ENCODE results near the gene MAGEB10.

MAGEB10 gene

GRCh38 chrX:27840881-27841280, 33.1 kb downstream of the MAGEB10 start:
- WGBS (ENCODE audit: extremely low coverage, insufficient coverage, low lambda C conversion rate) = no CpG with 5 or more reads among the region's 3 CpGs
- DNase-seq = peak; percentile 48
- Histone ChIP-seq H2BK120ac (ENCODE audit: low read depth, low read length) (no peak overlapping the region), H2BK5ac (ENCODE audit: low read length) (no peak overlapping the region), H3K4ac (ENCODE audit: low read depth, low read length) (no peak overlapping the region), H3K79me1 (ENCODE audit: low read length) (no peaks in the 10 kb centered on the region), H3K27ac (ENCODE audit: low read depth, low read length) (no peak overlapping the region), H3K23ac (ENCODE audit: low read length) (no peak overlapping the region), H3K79me2 (ENCODE audit: control insufficient read depth, insufficient read depth, low read length) (no peaks in the 10 kb centered on the region), H2AK5ac (ENCODE audit: low read length) (no peak overlapping the region), H3K27me3 (ENCODE audit: insufficient read depth, low read length, poor library complexity) (no peaks in the 10 kb centered on the region), H3K18ac (ENCODE audit: low read length) (peak overlapping the region; percentile 30), H3K56ac (ENCODE audit: low read length) (no peak overlapping the region), H3K4me1 (ENCODE audit: control insufficient read depth, low read depth, low read length) (no peaks in the 10 kb centered on the region), H3K9ac (ENCODE audit: low read length) (no peak overlapping the region), H4K8ac (ENCODE audit: low read depth, low read length) (no peak overlapping the region), H3K4me3 (ENCODE audit: low read length) (no peak overlapping the region), H3K4me2 (ENCODE audit: low read length) (no peak overlapping the region), H4K5ac (ENCODE audit: low read length) (no peak overlapping the region), H2BK15ac (replicated peaks; ENCODE audit: low read depth) (no peak overlapping the region), H3K36me3 (ENCODE audit: control insufficient read depth, insufficient read depth, low read length) (no peaks in the 10 kb centered on the region)

- Histone ChIP-seq H4K5ac (ENCODE audit: low read length) (no peak overlapping the region), H3K23ac (ENCODE audit: low read length) (no peak overlapping the region), H3K4ac (ENCODE audit: low read depth, low read length) (no peak overlapping the region), H2BK15ac (replicated peaks; ENCODE audit: low read depth) (no peak overlapping the region), H3K36me3 (ENCODE audit: control insufficient read depth, insufficient read depth, low read length) (no peaks in the 10 kb centered on the region), H3K56ac (ENCODE audit: low read length) (no peak overlapping the region), H3K79me1 (ENCODE audit: low read length) (no peaks in the 10 kb centered on the region), H3K9ac (ENCODE audit: low read length) (no peak overlapping the region), H3K27me3 (ENCODE audit: insufficient read depth, low read length, poor library complexity) (no peaks in the 10 kb centered on the region), H2BK120ac (ENCODE audit: low read depth, low read length) (no peak overlapping the region), H3K4me1 (ENCODE audit: control insufficient read depth, low read depth, low read length) (no peaks in the 10 kb centered on the region), H2BK5ac (ENCODE audit: low read length) (no peak overlapping the region), H3K4me2 (ENCODE audit: low read length) (no peak overlapping the region), H3K4me3 (ENCODE audit: low read length) (no peak overlapping the region), H4K8ac (ENCODE audit: low read depth, low read length) (no peak overlapping the region), H3K18ac (ENCODE audit: low read length) (no peak overlapping the region), H3K27ac (ENCODE audit: low read depth, low read length) (no peak overlapping the region), H2AK5ac (ENCODE audit: low read length) (no peak overlapping the region), H3K79me2 (ENCODE audit: control insufficient read depth, insufficient read depth, low read length) (no peaks in the 10 kb centered on the region)
- no CpG with 5 or more reads among the region's 4 CpGs for WGBS (ENCODE audit: extremely low coverage, insufficient coverage, low lambda C conversion rate)
- no peak for DNase-seq
These were observed 35.1 kb downstream of the MAGEB10 start for GRCh38 chrX:27842859-27843258.

GRCh38 chrX:27860337-27860736, 52.5 kb downstream of the MAGEB10 start:
- no peaks in the 10 kb centered on the region for H3K4me1 ChIP-seq (ENCODE audit: control insufficient read depth, low read depth, low read length)
- no peak overlapping the region for H2AK5ac ChIP-seq (ENCODE audit: low read length)
- no peak overlapping the region for H4K8ac ChIP-seq (ENCODE audit: low read depth, low read length)
- H2BK15ac ChIP-seq (replicated peaks; ENCODE audit: low read depth) = no peak overlapping the region
- no peaks in the 10 kb centered on the region for H3K27me3 ChIP-seq (ENCODE audit: insufficient read depth, low read length, poor library complexity)
- H3K36me3 ChIP-seq (ENCODE audit: control insufficient read depth, insufficient read depth, low read length) = no peaks in the 10 kb centered on the region
- no peak overlapping the region for H3K56ac ChIP-seq (ENCODE audit: low read length)
- H3K4me3 ChIP-seq (ENCODE audit: low read length) = no peak overlapping the region
- no peak overlapping the region for H3K27ac ChIP-seq (ENCODE audit: low read depth, low read length)
- H2BK120ac ChIP-seq (ENCODE audit: low read depth, low read length) = no peak overlapping the region
- H3K23ac ChIP-seq (ENCODE audit: low read length) = no peak overlapping the region
- H3K4ac ChIP-seq (ENCODE audit: low read depth, low read length) = no peak overlapping the region
- H4K5ac ChIP-seq (ENCODE audit: low read length) = no peak overlapping the region
- H3K79me1 ChIP-seq (ENCODE audit: low read length) = no peaks in the 10 kb centered on the region
- H3K79me2 ChIP-seq (ENCODE audit: control insufficient read depth, insufficient read depth, low read length) = no peaks in the 10 kb centered on the region
- no peak for DNase-seq
- no peak overlapping the region for H2BK5ac ChIP-seq (ENCODE audit: low read length)
- H3K18ac ChIP-seq (ENCODE audit: low read length) = no peak overlapping the region
- no peak overlapping the region for H3K9ac ChIP-seq (ENCODE audit: low read length)
- H3K4me2 ChIP-seq (ENCODE audit: low read length) = no peak overlapping the region

- Histone ChIP-seq H3K79me1 (ENCODE audit: low read length) (no peaks in the 10 kb centered on the region), H3K27me3 (ENCODE audit: insufficient read depth, low read length, poor library complexity) (no peaks in the 10 kb centered on the region), H4K8ac (ENCODE audit: low read depth, low read length) (no peak overlapping the region), H3K9ac (ENCODE audit: low read length) (no peak overlapping the region), H3K79me2 (ENCODE audit: control insufficient read depth, insufficient read depth, low read length) (no peaks in the 10 kb centered on the region), H3K18ac (ENCODE audit: low read length) (no peak overlapping the region), H3K4me1 (ENCODE audit: control insufficient read depth, low read depth, low read length) (no peaks in the 10 kb centered on the region), H2AK5ac (ENCODE audit: low read length) (no peak overlapping the region), H3K36me3 (ENCODE audit: control insufficient read depth, insufficient read depth, low read length) (no peaks in the 10 kb centered on the region), H3K4me3 (ENCODE audit: low read length) (no peak overlapping the region), H3K23ac (ENCODE audit: low read length) (no peak overlapping the region), H3K4ac (ENCODE audit: low read depth, low read length) (no peak overlapping the region), H4K5ac (ENCODE audit: low read length) (no peak overlapping the region), H3K56ac (ENCODE audit: low read length) (peak overlapping the region; percentile 15), H3K4me2 (ENCODE audit: low read length) (no peak overlapping the region), H2BK120ac (ENCODE audit: low read depth, low read length) (no peak overlapping the region), H2BK5ac (ENCODE audit: low read length) (no peak overlapping the region), H3K27ac (ENCODE audit: low read depth, low read length) (no peak overlapping the region), H2BK15ac (replicated peaks; ENCODE audit: low read depth) (no peak overlapping the region)
- whole genome bisulfite sequencing (ENCODE audit: extremely low coverage, insufficient coverage, low lambda C conversion rate) = no CpG with 5 or more reads among the region's 35 CpGs
- no peak for DNase-seq
These were observed 56.0 kb downstream of the MAGEB10 start for GRCh38 chrX:27863809-27864208.
